ENCODE results near the gene KRTAP10-12.

- no peak for TF ChIP-seq CTCF (IDR thresholded peaks at IDR 0.05)
- TF ChIP-seq POLR2A (IDR thresholded peaks at IDR 0.05), result no peak
- TF ChIP-seq EP300 (IDR thresholded peaks at IDR 0.05), result no peak
These were observed 2.2 kb upstream of the KRTAP10-12 start for GRCh38 chr21:44694776-44695175.

Measured in tibial nerve (tissue), 4 donors.